Activated B cell treated with CpG ODN at 0.5 μM for 24 hours (primary cell): Measurements from ENCODE around the gene TENM4. TPM values are rescaled to one million over a fixed set of nuclear protein-coding genes. Genes with fewer than 3 reads are reported as not detected.

Experiments
- ATAC-seq: fragments of 200-7000 bp; cut with Tn5 transposase; one replicate; pipeline ENCODE4 v1.10.0; 2021; ENCODE audit warnings: low read depth, mild to moderate bottlenecking, moderate library complexity
- CTCF ChIA-PET: fragments of 350-600 bp; sonication (Branson Sonifier 250); formaldehyde crosslinking; loops from one replicate; lab custom pipeline; 2021; ENCODE audit warnings: antibody characterized with exemption; lab: Charles Lee
- POLR2A ChIA-PET: fragments of 350-600 bp; sonication (Branson Sonifier 250); formaldehyde crosslinking; loops from one replicate; lab custom pipeline; 2021; ENCODE audit warnings: antibody characterized with exemption; lab: Charles Lee
- DNase-seq: peaks from one replicate; pipeline ENCODE4 v3.0.0; 2022
- H3K27ac Mint-ChIP-seq: one replicate; pipeline ENCODE4 v1.8.0; 2020; ENCODE audit warnings: mixed read lengths
- H3K27me3 Mint-ChIP-seq: one replicate; pipeline ENCODE4 v1.8.0; 2021; ENCODE audit warnings: mixed read lengths
- H3K36me3 Mint-ChIP-seq: one replicate; pipeline ENCODE4 v1.8.0; 2021; ENCODE audit warnings: low read depth, mixed read lengths
- H3K4me1 Mint-ChIP-seq: one replicate; pipeline ENCODE4 v1.8.0; 2021; ENCODE audit warnings: mixed read lengths
- H3K4me3 Mint-ChIP-seq: one replicate; pipeline ENCODE4 v1.8.0; 2020; ENCODE audit warnings: mild to moderate bottlenecking, mixed read lengths
- H3K9me3 Mint-ChIP-seq: one replicate; pipeline ENCODE4 v1.8.0; 2020; ENCODE audit warnings: mixed read lengths
- CTCF ChIP-seq: fragments of 200-600 bp; IDR thresholded peaks from one replicate; pipeline ENCODE4 v1.8.0; 2022; ENCODE audit warnings: antibody characterized with exemption, mild to moderate bottlenecking
- intact Hi-C: fragments of 100-400 bp; cut with micrococcal nuclease; formaldehyde crosslinking; loops from one replicate; pipeline ENCODE4 v1.15.1; 2024
- total RNA-seq: library from RNA; stranded (reverse); gene quantifications from 2 replicates; pipeline ENCODE4 v1.2.3, GENCODE V29; 2022

TENM4 gene
- total RNA-seq, 1 donor from 2014 or later: 2.4 TPM

- Mint-ChIP-seq H3K4me3 (no peak overlapping the region), H3K9me3 (no peaks in the 10 kb centered on the region), H3K4me1 (no peaks in the 10 kb centered on the region), H3K27ac (no peak overlapping the region), H3K36me3 (no peaks in the 10 kb centered on the region), H3K27me3 (no peaks in the 10 kb centered on the region)
- DNase-seq (no peak), ATAC-seq (no peak)
- no peak for TF ChIP-seq CTCF
- intact Hi-C loops: no loop called here
- ChIA-PET CTCF (no interaction called here), POLR2A (no interaction called here)
Measured at GRCh38 chr11:79266396-79266795, 174.4 kb downstream of the TENM4 start.

GRCh38 chr11:79265756-79266322, 175.0 kb downstream of the TENM4 start:
- no peak for DNase-seq
- CTCF ChIA-PET: no interaction called here
- no peak for TF ChIP-seq CTCF
- H3K27ac Mint-ChIP-seq: no peak overlapping the region
- no peak for ATAC-seq
- H3K4me3 Mint-ChIP-seq: no peak overlapping the region
- POLR2A ChIA-PET: no interaction called here
- no peaks in the 10 kb centered on the region for H3K27me3 Mint-ChIP-seq
- no peaks in the 10 kb centered on the region for H3K9me3 Mint-ChIP-seq
- intact Hi-C loops: no loop called here
- no peaks in the 10 kb centered on the region for H3K4me1 Mint-ChIP-seq
- no peaks in the 10 kb centered on the region for H3K36me3 Mint-ChIP-seq

GRCh38 chr11:79264284-79264683, 176.5 kb downstream of the TENM4 start:
- POLR2A ChIA-PET: no interaction called here
- no peak for TF ChIP-seq CTCF

GRCh38 chr11:79263001-79263400, 177.8 kb downstream of the TENM4 start:
- Mint-ChIP-seq H3K4me1 (no peaks in the 10 kb centered on the region), H3K27ac (no peak overlapping the region), H3K9me3 (no peaks in the 10 kb centered on the region), H3K36me3 (no peaks in the 10 kb centered on the region), H3K27me3 (no peaks in the 10 kb centered on the region), H3K4me3 (no peak overlapping the region)
- intact Hi-C loops: no loop called here
- no peak for TF ChIP-seq CTCF
- ChIA-PET CTCF (no interaction called here), POLR2A (no interaction called here)
- DNase-seq (no peak), ATAC-seq (no peak)

More at GRCh38 chr11:79264284-79264683, 176.5 kb downstream of the TENM4 start:
- Mint-ChIP-seq H3K27me3 (no peaks in the 10 kb centered on the region), H3K27ac (no peak overlapping the region), H3K9me3 (no peaks in the 10 kb centered on the region), H3K36me3 (no peaks in the 10 kb centered on the region), H3K4me1 (no peaks in the 10 kb centered on the region), H3K4me3 (no peak overlapping the region)
- DNase-seq (no peak), ATAC-seq (no peak)
- CTCF ChIA-PET: no interaction called here
- intact Hi-C loops: no loop called here

- POLR2A ChIA-PET: no interaction called here
- intact Hi-C loops: no loop called here
- Mint-ChIP-seq H3K4me3 (no peak overlapping the region), H3K4me1 (no peaks in the 10 kb centered on the region), H3K36me3 (no peaks in the 10 kb centered on the region), H3K27me3 (no peaks in the 10 kb centered on the region), H3K9me3 (no peaks in the 10 kb centered on the region), H3K27ac (no peak overlapping the region)
- ATAC-seq (no peak), DNase-seq (no peak)
- CTCF ChIA-PET: no interaction called here
- no peak for TF ChIP-seq CTCF
Measured at GRCh38 chr11:79262221-79262620, 178.6 kb downstream of the TENM4 start.
